Ureter (tissue), 1 donor: ENCODE data around the gene TENT4B. TPM values are rescaled to one million over a fixed set of nuclear protein-coding genes. Genes with fewer than 3 reads are reported as not detected.
A peak's percentile ranks its signal among the peaks of the same experiment; 100 is the strongest.
"Not testable (repeated sequence)": the region's sequence is repeated elsewhere in the genome, so short reads cannot be mapped to it uniquely, and the experiment has no call there.

Source experiments
- DNase-seq: peaks from one replicate; pipeline ENCODE4 v3.0.0-alpha.2; 2020; ENCODE audit warnings: low spot score
- total RNA-seq: library from RNA; stranded (reverse); gene quantifications from one replicate; pipeline ENCODE4 v1.2.4, GENCODE V29; 2023
- donor health status: DM: yes; HTN: yes; CAD: no.

The TENT4B gene
- 17.4 TPM for total RNA-seq

GRCh38 chr16:50152807-50153595, at the start of gene TENT4B:
Gene TENT4B, plus strand, starts transcription at chr16:50153306. Its CDS starts 316 bp downstream, at chr16:50153622.
- peak; percentile 91 for DNase-seq

GRCh38 chr16:50103764-50104163, 49.3 kb upstream of the TENT4B start:
- no peak for DNase-seq

GRCh38 chr16:50114357-50115129, 38.6 kb upstream of the TENT4B start:
- no peak for DNase-seq

- DNase-seq, result no peak
These were observed 32.4 kb upstream of the TENT4B start for GRCh38 chr16:50120711-50121110.

- DNase-seq, result no peak
These were observed 31.8 kb upstream of the TENT4B start for GRCh38 chr16:50121278-50121677.

- no peak for DNase-seq
These were observed 31.2 kb upstream of the TENT4B start for GRCh38 chr16:50121721-50122445.

- no peak for DNase-seq
These were observed 29.7 kb upstream of the TENT4B start for GRCh38 chr16:50123417-50123816.

- no peak for DNase-seq
These were observed 28.3 kb upstream of the TENT4B start for GRCh38 chr16:50124769-50125168.

- DNase-seq, result no peak
These were observed 26.9 kb upstream of the TENT4B start for GRCh38 chr16:50126183-50126582.

GRCh38 chr16:50132571-50132970, 20.5 kb upstream of the TENT4B start:
- not testable (repeated sequence) for DNase-seq

GRCh38 chr16:50133214-50133613, 19.9 kb upstream of the TENT4B start:
- no peak for DNase-seq

- DNase-seq, result no peak
These were observed 16.7 kb upstream of the TENT4B start for GRCh38 chr16:50136399-50136798.

GRCh38 chr16:50137268-50137667, 15.8 kb upstream of the TENT4B start:
- no peak for DNase-seq

GRCh38 chr16:50139580-50139979, 13.5 kb upstream of the TENT4B start:
- DNase-seq, result no peak

GRCh38 chr16:50144211-50144610, 8.9 kb upstream of the TENT4B start:
- DNase-seq, result no peak

GRCh38 chr16:50146479-50147435, 6.3 kb upstream of the TENT4B start:
- no peak for DNase-seq

- DNase-seq, result no peak
These were observed 1.8 kb upstream of the TENT4B start for GRCh38 chr16:50151322-50151721.

- DNase-seq, result no peak
These were observed 1.4 kb upstream of the TENT4B start for GRCh38 chr16:50151756-50152155.

GRCh38 chr16:50152351-50152806, 727 bp upstream of the TENT4B start:
- peak; percentile 55 for DNase-seq

GRCh38 chr16:50153596-50154419, 702 bp downstream of the TENT4B start:
- DNase-seq, result peak; percentile 52
